Activated naive CD4-positive, alpha-beta T cell treated with anti-CD3 and anti-CD28 coated beads for 36 hours (primary cell): Measurements from ENCODE around the gene SWSAP1. TPM values are rescaled to one million over a fixed set of nuclear protein-coding genes. Genes with fewer than 3 reads are reported as not detected.

Source experiments
- CTCF ChIA-PET: fragments of 350-600 bp; sonication (Branson Sonifier 250); formaldehyde crosslinking; loops from one replicate; lab custom pipeline; 2021; ENCODE audit warnings: antibody characterized with exemption; lab: Charles Lee
- DNase-seq: peaks from one replicate; pipeline ENCODE4 v3.0.0-alpha.2; 2020
- H3K27ac Mint-ChIP-seq: one replicate; pipeline ENCODE4 v1.8.0; 2021; ENCODE audit warnings: mild to moderate bottlenecking, mixed read lengths
- H3K27me3 Mint-ChIP-seq: one replicate; pipeline ENCODE4 v1.8.0; 2021; ENCODE audit warnings: low read depth, mixed read lengths
- H3K36me3 Mint-ChIP-seq: one replicate; pipeline ENCODE4 v1.8.0; 2021; ENCODE audit warnings: low read depth, mixed read lengths
- H3K4me1 Mint-ChIP-seq: one replicate; pipeline ENCODE4 v1.8.0; 2021; ENCODE audit warnings: low read depth, mixed read lengths
- H3K4me3 Mint-ChIP-seq: one replicate; pipeline ENCODE4 v1.8.0; 2021; ENCODE audit warnings: mild to moderate bottlenecking, moderate library complexity, mixed read lengths
- H3K9me3 Mint-ChIP-seq: one replicate; pipeline ENCODE4 v1.8.0; 2021; ENCODE audit warnings: mixed read lengths
- intact Hi-C: fragments of 100-400 bp; cut with micrococcal nuclease; formaldehyde crosslinking; loops from one replicate; pipeline ENCODE4 v1.15.1; 2023
- total RNA-seq, 2 experiments: library from RNA; stranded (reverse); gene quantifications; one replicate each; pipeline ENCODE4 v1.2.3, GENCODE V29; 2021

SWSAP1 gene
- total RNA-seq, 2 experiments from 2014 or later, result 1.1 to 2.1 TPM

GRCh38 chr19:11356676-11357550, 17.6 kb upstream of the SWSAP1 start:
- H3K27ac Mint-ChIP-seq, result no peak overlapping the region
- no peaks in the 10 kb centered on the region for H3K9me3 Mint-ChIP-seq
- peaks cover 11% of the 10 kb centered on the region for H3K4me1 Mint-ChIP-seq
- no peak overlapping the region for H3K4me3 Mint-ChIP-seq
- H3K27me3 Mint-ChIP-seq, result peaks cover 4% of the 10 kb centered on the region
- CTCF ChIA-PET, result no interaction called here
- no peak for DNase-seq
- H3K36me3 Mint-ChIP-seq, result no peaks in the 10 kb centered on the region
- intact Hi-C loops, result no loop called here

- H3K36me3 Mint-ChIP-seq, result no peaks in the 10 kb centered on the region
- no peak overlapping the region for H3K4me3 Mint-ChIP-seq
- intact Hi-C loops, result no loop called here
- H3K9me3 Mint-ChIP-seq, result no peaks in the 10 kb centered on the region
- H3K4me1 Mint-ChIP-seq, result peaks cover 11% of the 10 kb centered on the region
- no peak overlapping the region for H3K27ac Mint-ChIP-seq
- peaks cover 4% of the 10 kb centered on the region for H3K27me3 Mint-ChIP-seq
- CTCF ChIA-PET, result no interaction called here
- no peak for DNase-seq
These were observed 15.0 kb upstream of the SWSAP1 start for GRCh38 chr19:11359421-11359820.

- H3K9me3 Mint-ChIP-seq, result no peaks in the 10 kb centered on the region
- H3K27ac Mint-ChIP-seq, result no peak overlapping the region
- H3K27me3 Mint-ChIP-seq, result peaks cover under 1% of the 10 kb centered on the region
- peaks cover 2% of the 10 kb centered on the region for H3K4me1 Mint-ChIP-seq
- intact Hi-C loops, result no loop called here
- no peak for DNase-seq
- CTCF ChIA-PET, result no interaction called here
- no peaks in the 10 kb centered on the region for H3K36me3 Mint-ChIP-seq
- H3K4me3 Mint-ChIP-seq, result no peak overlapping the region
These were observed 13.3 kb upstream of the SWSAP1 start for GRCh38 chr19:11361037-11361770.

- Mint-ChIP-seq H3K36me3 (no peaks in the 10 kb centered on the region), H3K9me3 (no peaks in the 10 kb centered on the region), H3K27ac (no peak overlapping the region), H3K4me3 (no peak overlapping the region), H3K27me3 (no peaks in the 10 kb centered on the region), H3K4me1 (no peaks in the 10 kb centered on the region)
- intact Hi-C loops, result no loop called here
- no peak for DNase-seq
- CTCF ChIA-PET, result no interaction called here
These were observed 12.4 kb upstream of the SWSAP1 start for GRCh38 chr19:11361771-11362731.

- DNase-seq, result no peak
- H3K36me3 Mint-ChIP-seq, result no peaks in the 10 kb centered on the region
- H3K9me3 Mint-ChIP-seq, result no peaks in the 10 kb centered on the region
- H3K27me3 Mint-ChIP-seq, result no peaks in the 10 kb centered on the region
- no peak overlapping the region for H3K4me3 Mint-ChIP-seq
- intact Hi-C loops, result no loop called here
- no peaks in the 10 kb centered on the region for H3K4me1 Mint-ChIP-seq
- H3K27ac Mint-ChIP-seq, result no peak overlapping the region
- CTCF ChIA-PET, result no interaction called here
These were observed 10.6 kb upstream of the SWSAP1 start for GRCh38 chr19:11363881-11364280.

GRCh38 chr19:11364296-11364904, 10.1 kb upstream of the SWSAP1 start:
- H3K4me1 Mint-ChIP-seq, result no peaks in the 10 kb centered on the region
- no peak overlapping the region for H3K27ac Mint-ChIP-seq
- intact Hi-C loops, result no loop called here
- H3K9me3 Mint-ChIP-seq, result no peaks in the 10 kb centered on the region
- no peaks in the 10 kb centered on the region for H3K36me3 Mint-ChIP-seq
- no peak overlapping the region for H3K4me3 Mint-ChIP-seq
- CTCF ChIA-PET, result no interaction called here
- no peak for DNase-seq
- no peaks in the 10 kb centered on the region for H3K27me3 Mint-ChIP-seq

- no peak for DNase-seq
- H3K4me1 Mint-ChIP-seq, result no peaks in the 10 kb centered on the region
- intact Hi-C loops, result no loop called here
- no peak overlapping the region for H3K4me3 Mint-ChIP-seq
- H3K27ac Mint-ChIP-seq, result no peak overlapping the region
- H3K27me3 Mint-ChIP-seq, result no peaks in the 10 kb centered on the region
- no peaks in the 10 kb centered on the region for H3K36me3 Mint-ChIP-seq
- CTCF ChIA-PET, result no interaction called here
- H3K9me3 Mint-ChIP-seq, result no peaks in the 10 kb centered on the region
These were observed 9.5 kb upstream of the SWSAP1 start for GRCh38 chr19:11364935-11365334.

GRCh38 chr19:11365557-11366117, 8.8 kb upstream of the SWSAP1 start:
- Mint-ChIP-seq H3K27ac (no peak overlapping the region), H3K9me3 (no peaks in the 10 kb centered on the region), H3K4me3 (no peak overlapping the region), H3K4me1 (no peaks in the 10 kb centered on the region), H3K36me3 (no peaks in the 10 kb centered on the region), H3K27me3 (no peaks in the 10 kb centered on the region)
- intact Hi-C loops, result no loop called here
- CTCF ChIA-PET, result interaction anchor here (0.8 kb wide), 1 partner anchor 16 kb away, joined by 4 read pairs; no protein-coding TSS in a partner anchor
- no peak for DNase-seq

- H3K27me3 Mint-ChIP-seq, result no peaks in the 10 kb centered on the region
- DNase-seq, result no peak
- no peak overlapping the region for H3K27ac Mint-ChIP-seq
- no peak overlapping the region for H3K4me3 Mint-ChIP-seq
- intact Hi-C loops, result no loop called here
- H3K36me3 Mint-ChIP-seq, result peaks cover 5% of the 10 kb centered on the region
- H3K4me1 Mint-ChIP-seq, result peaks cover 2% of the 10 kb centered on the region
- H3K9me3 Mint-ChIP-seq, result no peaks in the 10 kb centered on the region
- CTCF ChIA-PET, result interaction anchor here (0.6 kb wide), 1 partner anchor 1409 kb away, joined by 3 read pairs; no protein-coding TSS in a partner anchor
These were observed 6.9 kb upstream of the SWSAP1 start for GRCh38 chr19:11367528-11367927.

- Mint-ChIP-seq H3K9me3 (no peaks in the 10 kb centered on the region), H3K27ac (no peak overlapping the region), H3K36me3 (peaks cover 8% of the 10 kb centered on the region), H3K4me1 (peaks cover 8% of the 10 kb centered on the region), H3K27me3 (no peaks in the 10 kb centered on the region), H3K4me3 (no peak overlapping the region)
- intact Hi-C loops, result loop anchor here (10.0 kb wide), 1 partner anchor 716 kb away; the partner anchor contains the start of gene ILF3
- DNase-seq, result no peak
- CTCF ChIA-PET, result interaction anchor here (1.7 kb wide), 1 partner anchor 112 kb away, joined by 4 read pairs; no protein-coding TSS in a partner anchor
These were observed 3.7 kb upstream of the SWSAP1 start for GRCh38 chr19:11370744-11371143.

- Mint-ChIP-seq H3K27ac (no peak overlapping the region), H3K4me1 (peaks cover 27% of the 10 kb centered on the region), H3K27me3 (no peaks in the 10 kb centered on the region), H3K9me3 (no peaks in the 10 kb centered on the region), H3K36me3 (peaks cover 17% of the 10 kb centered on the region), H3K4me3 (no peak overlapping the region)
- DNase-seq, result no peak
- intact Hi-C loops, result loop anchor here (10.0 kb wide), 1 partner anchor 719 kb away; the partner anchor contains the start of gene ILF3
- CTCF ChIA-PET, result interaction anchor here (0.6 to 1.8 kb wide), 2 partner anchors 34 to 51 kb away, joined by 4 to 5 read pairs; no protein-coding TSS in a partner anchor
These were observed 1.1 kb upstream of the SWSAP1 start for GRCh38 chr19:11373166-11373884.
